ENCODE results near the gene TESMIN. TPM values are rescaled to one million over a fixed set of nuclear protein-coding genes. Genes with fewer than 3 reads are reported as not detected.
A peak's percentile ranks its signal among the peaks of the same experiment; 100 is the strongest.

TESMIN gene
- total RNA-seq, 1 donor from 2014 or later, result 3.8 TPM

DNA sequence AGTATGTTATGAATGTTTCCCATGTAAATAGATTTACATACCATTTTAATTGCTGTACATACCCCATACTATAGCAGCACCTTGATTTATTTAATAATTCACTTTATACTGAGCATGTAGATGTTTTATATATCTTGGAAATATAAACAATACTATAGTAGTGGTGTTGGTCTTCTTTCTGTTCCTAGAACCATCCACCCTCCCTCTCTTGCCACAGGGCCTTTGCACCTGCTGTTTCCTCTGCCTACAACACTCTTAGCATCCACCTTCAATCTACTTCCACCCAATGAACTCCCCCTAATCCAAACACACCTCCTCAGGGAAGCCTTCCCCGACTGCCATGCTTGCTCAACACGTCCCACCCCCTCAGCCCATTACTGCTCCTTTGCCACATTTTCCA lies 30.2 kb downstream of the TESMIN start:
- no peak for DNase-seq (ENCODE audit: low read depth)
- H3K36me3 ChIP-seq (ENCODE audit: control insufficient read depth, insufficient read depth, low read length), result no peaks in the 10 kb centered on the region
- TF ChIP-seq CTCF (IDR thresholded peaks at IDR 0.05; ENCODE audit: insufficient read depth, low read length, poor library complexity, severe bottlenecking), result no peak
- H3K27me3 ChIP-seq (ENCODE audit: control insufficient read depth, insufficient read depth, low read length), result peaks cover 5% of the 10 kb centered on the region
- no peak overlapping the region for H3K4me3 ChIP-seq (ENCODE audit: low read depth, low read length)

- H3K27me3 ChIP-seq (ENCODE audit: control insufficient read depth, insufficient read depth, low read length), result peaks cover 18% of the 10 kb centered on the region
- no peaks in the 10 kb centered on the region for H3K36me3 ChIP-seq (ENCODE audit: control insufficient read depth, insufficient read depth, low read length)
- no peak for TF ChIP-seq CTCF (IDR thresholded peaks at IDR 0.05; ENCODE audit: insufficient read depth, low read length, poor library complexity, severe bottlenecking)
- DNase-seq (ENCODE audit: low read depth), result no peak
- H3K4me3 ChIP-seq (ENCODE audit: low read depth, low read length), result no peak overlapping the region
These were observed 35.7 kb downstream of the TESMIN start for GRCh38 chr11:68715456-68716122.

DNA sequence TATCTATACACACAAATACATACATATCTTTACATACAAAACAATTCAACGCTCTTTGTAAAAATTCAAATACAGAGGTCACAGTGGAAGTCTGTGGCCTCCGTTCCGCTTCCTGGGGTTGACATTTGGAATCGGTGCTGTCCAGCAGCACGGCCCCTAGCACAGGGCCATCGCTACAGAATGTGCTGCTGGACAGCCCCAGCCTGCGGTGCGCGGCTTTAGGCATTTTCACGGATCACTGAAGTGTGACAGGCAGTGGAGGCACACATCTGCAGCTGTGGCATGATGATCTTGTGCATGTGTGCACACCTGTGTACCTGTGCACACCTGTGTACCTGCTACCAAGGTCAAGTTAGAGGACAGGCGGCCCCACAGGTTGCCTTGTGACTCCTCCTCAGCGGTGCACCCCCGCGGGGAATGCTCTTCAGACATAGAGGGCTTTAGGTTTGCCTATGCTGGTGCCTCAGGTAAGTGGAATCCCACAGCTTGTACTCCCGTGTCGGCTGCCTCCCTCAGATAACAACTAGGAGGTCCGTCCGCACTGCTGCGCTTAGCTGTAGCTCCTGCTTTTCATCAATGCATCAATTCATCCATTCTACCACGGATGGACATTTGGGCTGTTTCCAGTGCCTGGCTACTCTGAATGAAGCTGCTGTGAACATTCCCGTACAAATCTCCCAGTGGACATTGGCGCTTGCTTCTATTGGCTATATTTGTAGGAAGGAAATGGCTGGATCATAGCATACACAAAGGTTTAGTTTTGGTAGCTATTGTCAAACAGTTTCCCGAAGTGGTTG lies 37.1 kb downstream of the TESMIN start:
- DNase-seq (ENCODE audit: low read depth), result peak; percentile 5
- Histone ChIP-seq H3K4me3 (ENCODE audit: low read depth, low read length) (no peak overlapping the region), H3K36me3 (ENCODE audit: control insufficient read depth, insufficient read depth, low read length) (no peaks in the 10 kb centered on the region), H3K27me3 (ENCODE audit: control insufficient read depth, insufficient read depth, low read length) (peaks cover 18% of the 10 kb centered on the region)
- TF ChIP-seq CTCF (IDR thresholded peaks at IDR 0.05; ENCODE audit: insufficient read depth, low read length, poor library complexity, severe bottlenecking), result no peak

DNA sequence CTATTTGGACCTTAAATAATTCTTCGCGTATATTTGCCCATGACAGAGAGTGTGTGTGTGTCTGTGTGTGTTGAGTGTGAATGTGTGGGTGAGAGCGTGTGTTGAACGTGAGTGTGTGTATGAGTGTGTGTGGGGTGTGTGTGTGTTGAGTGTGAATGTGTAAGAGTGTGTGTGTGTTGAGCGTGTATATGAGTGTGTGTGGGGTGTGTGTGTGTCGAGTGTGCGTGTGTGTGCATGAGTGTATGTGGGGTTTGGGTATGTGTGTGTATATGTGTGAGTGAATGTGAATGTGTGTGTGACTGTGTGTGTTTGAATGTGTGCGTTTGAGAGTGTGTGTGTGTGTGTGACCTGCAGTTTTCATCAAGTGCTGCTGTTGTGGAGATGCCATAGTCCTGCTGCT lies 40.2 kb downstream of the TESMIN start:
- DNase-seq (ENCODE audit: low read depth), result no peak
- Histone ChIP-seq H3K27me3 (ENCODE audit: control insufficient read depth, insufficient read depth, low read length) (peaks cover 16% of the 10 kb centered on the region), H3K36me3 (ENCODE audit: control insufficient read depth, insufficient read depth, low read length) (no peaks in the 10 kb centered on the region), H3K4me3 (ENCODE audit: low read depth, low read length) (no peak overlapping the region)
- TF ChIP-seq CTCF (IDR thresholded peaks at IDR 0.05; ENCODE audit: insufficient read depth, low read length, poor library complexity, severe bottlenecking), result no peak

- no peaks in the 10 kb centered on the region for H3K36me3 ChIP-seq (ENCODE audit: control insufficient read depth, insufficient read depth, low read length)
- H3K4me3 ChIP-seq (ENCODE audit: low read depth, low read length), result no peak overlapping the region
- no peak for DNase-seq (ENCODE audit: low read depth)
- no peak for TF ChIP-seq CTCF (IDR thresholded peaks at IDR 0.05; ENCODE audit: insufficient read depth, low read length, poor library complexity, severe bottlenecking)
- peaks cover 16% of the 10 kb centered on the region for H3K27me3 ChIP-seq (ENCODE audit: control insufficient read depth, insufficient read depth, low read length)
These were observed 40.9 kb downstream of the TESMIN start for GRCh38 chr11:68710409-68710808.
